Measurements from ENCODE around the gene FBXO47.
A peak's percentile ranks its signal among the peaks of the same experiment; 100 is the strongest.

FBXO47 gene

GRCh38 chr17:38900978-38901656 is 66.1 kb downstream of the FBXO47 start:
- peak; percentile 87 for DNase-seq

DNA sequence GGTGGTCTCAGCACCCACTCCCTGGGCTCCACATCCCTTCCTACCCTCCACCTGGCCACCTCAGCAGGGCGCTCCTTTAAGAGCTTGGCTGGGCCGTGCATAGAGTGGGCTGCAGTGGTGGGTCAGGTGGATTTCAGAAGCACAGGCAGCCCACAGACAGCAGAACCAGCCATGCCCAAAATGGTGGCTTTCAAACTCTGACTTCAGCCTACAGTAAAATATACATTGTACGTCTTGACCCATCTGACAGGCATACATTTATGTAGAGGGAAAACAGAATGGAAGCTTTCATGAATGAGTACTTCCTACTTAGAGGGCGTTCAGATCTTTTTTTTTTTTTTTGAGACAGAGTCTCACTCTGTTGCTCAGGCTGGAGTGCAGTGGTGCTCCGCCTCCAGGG is 67.8 kb downstream of the FBXO47 start:
- no peak for DNase-seq

DNA sequence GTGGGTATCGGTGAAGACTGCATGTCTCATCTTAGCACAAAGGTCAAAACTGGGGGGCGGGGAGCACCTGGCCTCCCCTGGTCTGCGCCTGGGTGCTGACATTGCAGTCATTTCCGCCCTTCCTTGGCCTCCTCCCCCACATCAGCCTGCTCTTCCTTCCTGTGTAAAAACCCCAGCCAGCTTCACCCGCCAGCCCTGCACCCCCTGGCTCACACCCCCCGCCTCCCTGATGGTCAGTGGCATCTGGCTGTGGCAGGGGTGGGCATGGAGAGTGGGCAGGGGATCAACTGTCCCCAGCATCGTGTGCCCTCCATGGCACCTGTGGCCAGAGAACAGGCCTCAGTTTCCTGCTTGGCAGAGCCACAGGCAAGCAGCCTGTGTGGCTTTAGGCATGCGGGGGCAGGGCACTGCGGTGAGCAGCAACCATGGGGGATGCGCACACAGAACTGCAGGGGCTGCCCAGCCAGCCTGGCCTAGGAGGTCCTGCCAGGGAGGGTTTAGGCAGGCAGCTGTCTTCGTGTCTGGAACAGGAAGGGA is 68.3 kb downstream of the FBXO47 start:
- peak; percentile 85 for DNase-seq

GRCh38 chr17:38898291-38898679 is 68.9 kb downstream of the FBXO47 start:
- no peak for DNase-seq

GRCh38 chr17:38897671-38898290 is 69.4 kb downstream of the FBXO47 start:
- no peak for DNase-seq

GRCh38 chr17:38897176-38897575 is 70.0 kb downstream of the FBXO47 start:
- no peak for DNase-seq

GRCh38 chr17:38896346-38896954 is 70.8 kb downstream of the FBXO47 start:
- DNase-seq = no peak

- no peak for DNase-seq
Measured at GRCh38 chr17:38894276-38894675, 72.9 kb downstream of the FBXO47 start.

- peak; percentile 79 for DNase-seq
Measured at GRCh38 chr17:38893607-38894006, 73.6 kb downstream of the FBXO47 start.

DNA sequence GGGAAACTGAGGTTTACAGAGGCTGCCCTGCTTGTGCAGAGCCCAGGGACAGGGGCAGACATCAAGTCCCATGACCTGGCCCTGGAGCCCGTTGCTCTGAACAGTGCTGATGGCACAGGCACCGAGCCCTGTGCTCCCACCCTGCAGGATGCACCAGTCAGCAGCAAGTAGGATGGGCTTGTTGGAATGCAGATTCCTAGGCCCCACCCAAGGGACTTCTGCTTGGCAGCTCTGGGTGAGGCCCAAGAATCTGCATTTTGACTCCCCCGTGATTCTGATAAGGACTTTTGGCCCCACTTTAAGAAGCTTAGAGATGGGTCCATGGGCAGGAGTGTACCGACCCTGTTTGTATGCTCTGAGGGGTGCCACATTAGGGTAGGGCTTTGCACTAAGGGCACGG is 74.1 kb downstream of the FBXO47 start:
- DNase-seq = no peak

DNA sequence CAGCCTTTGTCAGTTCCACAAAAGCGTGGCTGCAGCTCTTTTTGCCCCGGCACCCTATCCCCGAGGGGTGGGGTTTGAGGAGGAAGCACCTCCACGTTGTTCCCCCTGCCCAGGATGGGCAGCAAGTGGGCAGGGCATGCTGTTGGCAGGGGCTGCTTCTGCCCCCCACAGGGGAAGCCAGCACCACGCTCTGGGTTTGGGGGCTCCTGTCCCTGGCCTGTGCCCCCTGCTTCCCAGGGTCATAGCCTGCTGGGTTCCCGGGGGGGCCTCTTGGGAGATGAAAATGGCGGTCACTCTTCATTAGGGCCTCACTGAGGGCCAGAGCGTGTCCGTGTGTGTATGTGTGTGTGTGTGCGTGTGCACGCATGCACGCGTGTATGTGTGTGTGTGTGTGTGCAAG is 74.6 kb downstream of the FBXO47 start:
- DNase-seq = no peak

DNA sequence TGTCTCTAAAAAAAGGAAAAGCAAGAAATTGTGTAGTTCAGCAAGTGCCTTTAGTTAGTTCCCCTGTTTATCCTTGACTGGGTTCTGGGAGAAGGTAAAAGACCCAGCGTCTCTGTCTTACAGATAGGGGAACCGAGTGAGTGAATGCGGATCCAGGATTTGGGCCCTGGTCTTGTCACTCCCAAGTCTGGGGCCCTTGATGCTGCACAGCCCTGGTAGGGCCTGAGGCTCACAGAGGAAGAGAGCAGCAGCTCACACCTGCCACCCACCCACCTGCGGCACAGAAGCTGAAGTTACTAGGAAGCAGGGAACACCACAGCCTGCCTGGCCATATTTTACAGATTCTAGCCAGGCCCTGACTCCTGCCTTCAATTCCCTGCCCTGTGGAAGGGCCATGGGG is 75.1 kb downstream of the FBXO47 start:
- DNase-seq = no peak

DNA sequence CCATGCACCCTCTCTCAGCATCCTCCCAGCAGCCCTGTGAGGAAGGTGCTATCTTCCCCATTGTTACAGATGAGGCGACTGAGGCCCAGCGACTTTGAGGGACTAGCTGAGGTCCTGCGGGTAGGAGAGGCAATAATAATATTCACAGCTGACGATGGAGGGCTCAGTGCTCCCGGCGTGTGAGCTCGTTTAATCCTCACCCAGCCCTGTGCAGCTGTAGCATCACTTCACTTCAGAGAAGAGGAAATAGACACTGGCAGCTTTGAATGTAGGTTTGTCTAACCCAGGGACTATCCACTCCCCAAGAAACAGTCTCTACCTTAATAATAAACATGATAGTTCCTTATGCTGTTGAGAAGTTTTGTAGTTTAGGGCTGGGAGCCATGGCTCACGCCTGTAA is 75.8 kb downstream of the FBXO47 start:
- DNase-seq = no peak

GRCh38 chr17:38890410-38890746 is 76.8 kb downstream of the FBXO47 start:
- DNase-seq = no peak

DNA sequence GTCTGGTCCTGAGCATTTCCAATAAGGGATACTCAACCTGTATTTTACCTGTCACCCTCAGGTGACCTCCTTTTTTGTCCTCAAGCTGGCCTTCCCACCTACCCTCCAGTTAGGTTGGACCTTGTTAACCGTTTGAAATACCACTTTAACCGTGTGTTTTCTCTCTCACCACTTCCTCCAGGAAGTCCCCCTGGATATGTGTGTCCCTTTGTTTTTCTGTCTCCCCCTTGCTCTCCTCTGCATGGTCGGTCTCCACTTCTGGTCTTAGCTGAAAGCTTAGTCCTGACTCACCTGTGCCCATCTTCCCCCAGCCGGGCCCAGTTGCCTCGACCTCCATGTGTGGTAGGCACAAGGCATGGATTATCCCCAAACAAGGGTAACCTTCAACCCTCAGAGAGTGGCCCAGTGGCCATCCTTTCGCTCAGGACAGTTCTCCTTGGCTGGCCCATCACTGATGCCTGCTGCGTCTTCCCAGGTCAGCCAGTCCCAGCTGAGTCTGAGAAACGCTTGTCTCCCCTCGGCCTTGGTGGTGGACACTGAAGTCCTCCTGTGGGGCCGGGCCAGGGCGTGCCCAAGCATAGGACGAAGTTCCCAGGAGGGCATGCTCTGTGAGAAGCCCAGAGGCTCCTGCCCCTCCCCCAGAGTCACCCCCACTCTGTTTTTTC is 77.3 kb downstream of the FBXO47 start:
- DNase-seq = no peak

DNA sequence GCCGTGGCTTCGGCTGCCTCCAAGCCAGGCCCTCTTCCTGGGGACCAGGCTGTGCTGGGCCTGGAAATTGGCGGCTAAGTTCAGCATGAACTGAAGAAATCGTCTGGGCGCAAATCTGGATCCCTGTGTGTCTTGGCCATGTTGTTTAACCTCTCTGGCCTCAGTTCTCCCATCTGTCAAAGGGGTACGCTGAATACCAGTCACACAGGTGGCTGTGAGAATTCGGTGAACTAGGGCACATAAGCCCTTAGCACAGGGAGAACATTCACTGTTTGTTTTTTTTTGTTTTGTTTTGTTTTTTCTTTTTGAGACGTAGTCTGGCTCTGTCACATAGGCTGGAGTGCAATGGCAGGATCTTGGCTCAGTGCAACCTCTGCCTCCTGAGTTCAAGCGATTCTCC is 78.4 kb downstream of the FBXO47 start:
- no peak for DNase-seq

- no peak for DNase-seq
Measured at GRCh38 chr17:38886643-38887010, 80.6 kb downstream of the FBXO47 start.
